Measurements from ENCODE around the gene SSR2. TPM values are rescaled to one million over a fixed set of nuclear protein-coding genes. Genes with fewer than 3 reads are reported as not detected.

The SSR2 gene
- total RNA-seq, 2 donors from 2014 or later: 193 TPM

GRCh38 chr1:156033011-156033410 lies 12.3 kb upstream of the SSR2 start:
- Mint-ChIP-seq H3K9me3 (no peaks in the 10 kb centered on the region), H3K27me3 (ENCODE audit: insufficient read depth) (no peaks in the 10 kb centered on the region), H3K4me1 (no peaks in the 10 kb centered on the region), H3K27ac (no peak overlapping the region), H3K4me3 (no peak overlapping the region), H3K36me3 (ENCODE audit: low read depth) (peaks cover 18% of the 10 kb centered on the region)
- Histone ChIP-seq H3K4me3 (ENCODE audit: low read length) (no peak overlapping the region), H3K9me3 (ENCODE audit: control insufficient read depth, low read length) (no peaks in the 10 kb centered on the region), H3K27me3 (ENCODE audit: control insufficient read depth, insufficient read depth, low read length, poor library complexity, severe bottlenecking) (no peaks in the 10 kb centered on the region), H3K36me3 (ENCODE audit: control insufficient read depth, insufficient read depth, low read length) (peaks cover 16% of the 10 kb centered on the region), H3K4me1 (ENCODE audit: control insufficient read depth, insufficient read depth, low read length) (no peaks in the 10 kb centered on the region), H3K9ac (ENCODE audit: extremely low read depth, low read length, poor library complexity, severe bottlenecking) (no peak overlapping the region), H3K27ac (ENCODE audit: low read depth, low read length) (no peak overlapping the region)
- WGBS, 2 experiments (ENCODE audit: insufficient coverage in 1 of 2, insufficient read length in 1 of 2): 92 to 96% methylated on average over 5 to 6 of the region's 6 CpGs
- no peak for TF ChIP-seq CTCF (conservative IDR thresholded peaks at IDR 0.05)
- DNase-seq: no peak

DNA sequence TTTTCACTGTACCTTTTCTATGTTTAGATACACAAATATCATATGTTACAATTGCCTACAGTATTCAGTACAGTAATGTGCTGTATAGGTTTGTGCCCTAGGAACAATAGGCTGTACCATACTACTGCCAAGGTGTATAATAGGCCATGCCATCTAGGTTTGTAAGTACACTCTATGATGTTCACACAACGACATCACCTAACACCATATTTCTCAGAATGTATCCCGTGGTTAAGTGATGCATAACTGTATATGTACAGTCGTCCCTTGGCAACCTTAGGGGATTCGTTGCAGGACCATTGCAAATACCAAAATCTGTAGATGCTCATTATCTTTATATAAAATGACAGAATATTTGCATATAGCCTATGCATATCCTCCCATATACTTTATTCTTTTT lies 5.8 kb upstream of the SSR2 start:
- Histone ChIP-seq H3K9me3 (ENCODE audit: control insufficient read depth, low read length) (no peaks in the 10 kb centered on the region), H3K4me1 (ENCODE audit: control insufficient read depth, insufficient read depth, low read length) (no peaks in the 10 kb centered on the region), H3K4me3 (ENCODE audit: low read length) (no peak overlapping the region), H3K9ac (ENCODE audit: extremely low read depth, low read length, poor library complexity, severe bottlenecking) (no peak overlapping the region), H3K36me3 (ENCODE audit: control insufficient read depth, insufficient read depth, low read length) (no peaks in the 10 kb centered on the region), H3K27me3 (ENCODE audit: control insufficient read depth, insufficient read depth, low read length, poor library complexity, severe bottlenecking) (peaks cover 4% of the 10 kb centered on the region), H3K27ac (ENCODE audit: low read depth, low read length) (no peak overlapping the region)
- no peak for DNase-seq
- Mint-ChIP-seq H3K27ac (no peak overlapping the region), H3K9me3 (no peaks in the 10 kb centered on the region), H3K4me3 (no peak overlapping the region), H3K4me1 (peaks cover 3% of the 10 kb centered on the region), H3K36me3 (ENCODE audit: low read depth) (no peaks in the 10 kb centered on the region), H3K27me3 (ENCODE audit: insufficient read depth) (peaks cover 14% of the 10 kb centered on the region)
- no peak for TF ChIP-seq CTCF (conservative IDR thresholded peaks at IDR 0.05)
- 83 to 96% methylated on average over 1 to 3 of the region's 4 CpGs for WGBS, 2 experiments (ENCODE audit: insufficient coverage in 1 of 2, insufficient read length in 1 of 2)

DNA sequence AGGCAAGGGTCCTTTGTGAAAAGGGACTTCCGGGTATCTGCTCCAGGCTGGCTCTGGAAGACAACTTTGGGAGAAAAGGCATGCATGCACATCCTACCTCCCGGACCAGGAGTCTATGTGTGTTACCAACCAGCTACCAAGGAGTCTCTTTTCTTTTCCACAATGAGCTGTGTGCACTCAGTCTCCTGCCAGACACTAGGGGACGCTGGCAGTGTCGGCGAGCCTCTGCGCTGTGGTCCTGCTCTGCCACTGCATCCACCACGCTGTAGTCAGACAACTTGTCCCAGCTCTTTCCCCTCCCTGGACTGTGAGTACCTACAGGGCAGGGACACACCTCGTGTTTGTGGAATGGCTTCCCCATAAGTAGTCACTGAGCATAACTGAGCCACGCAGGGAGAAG lies 5.1 kb upstream of the SSR2 start:
- peak; percentile 87 for TF ChIP-seq CTCF (conservative IDR thresholded peaks at IDR 0.05)
- peaks cover 4% of the 10 kb centered on the region for H3K27me3 ChIP-seq (ENCODE audit: control insufficient read depth, insufficient read depth, low read length, poor library complexity, severe bottlenecking)
- Mint-ChIP-seq H3K27me3 (ENCODE audit: insufficient read depth) (peaks cover 14% of the 10 kb centered on the region), H3K4me1 (peaks cover 3% of the 10 kb centered on the region), H3K27ac (no peak overlapping the region), H3K36me3 (ENCODE audit: low read depth) (no peaks in the 10 kb centered on the region), H3K4me3 (no peak overlapping the region), H3K9me3 (no peaks in the 10 kb centered on the region)
- H3K4me1 ChIP-seq (ENCODE audit: control insufficient read depth, insufficient read depth, low read length): no peaks in the 10 kb centered on the region
- WGBS, 2 experiments (ENCODE audit: insufficient coverage in 1 of 2, insufficient read length in 1 of 2): 22 to 24% methylated on average over 9 of the region's 9 CpGs
- no peak overlapping the region for H3K4me3 ChIP-seq (ENCODE audit: low read length)
- no peak overlapping the region for H3K9ac ChIP-seq (ENCODE audit: extremely low read depth, low read length, poor library complexity, severe bottlenecking)
- H3K36me3 ChIP-seq (ENCODE audit: control insufficient read depth, insufficient read depth, low read length): no peaks in the 10 kb centered on the region
- H3K27ac ChIP-seq (ENCODE audit: low read depth, low read length): no peak overlapping the region
- peak; percentile 91 for DNase-seq
- no peaks in the 10 kb centered on the region for H3K9me3 ChIP-seq (ENCODE audit: control insufficient read depth, low read length)

Data from endodermal cell (in vitro differentiated cells).